Lower leg skin (tissue), 3 donors: ENCODE data around the gene IFT172.

Source experiments
- CTCF ChIP-seq, 3 donors: fragments of 450-650 bp; IDR thresholded peaks; one replicate each; pipeline ENCODE4 v1.5.1; 2016; ENCODE audit warnings: antibody characterized with exemption in 3 of 3, mild to moderate bottlenecking in 3 of 3, moderate library complexity in 2 of 3
- POLR2A ChIP-seq, 2 donors: fragments of 450-650 bp; IDR thresholded peaks; one replicate each; pipeline ENCODE4 v1.6.1; 2016 to 2017; ENCODE audit warnings: antibody characterized with exemption in 2 of 2, mild to moderate bottlenecking in 1 of 2, moderate library complexity in 1 of 2

DNA sequence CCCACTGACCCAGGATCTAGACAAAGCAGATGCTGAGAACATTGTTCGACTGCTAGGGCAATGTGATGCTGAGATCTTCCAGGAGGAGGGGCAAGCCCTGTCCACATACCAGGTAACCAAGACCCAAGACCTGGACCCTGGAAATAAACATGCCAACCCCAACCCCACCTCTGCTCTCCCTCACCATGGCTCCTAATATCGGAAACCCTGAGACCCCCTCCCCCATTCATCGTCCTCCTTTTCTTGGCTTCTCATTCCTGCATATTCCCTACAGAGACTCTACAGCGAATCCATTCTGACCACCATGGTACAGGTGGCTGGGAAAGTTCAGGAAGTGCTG is 7.7 kb upstream of the IFT172 start:
- TF ChIP-seq CTCF (IDR thresholded peaks at IDR 0.05) (no peak), POLR2A (IDR thresholded peaks at IDR 0.05) (no peak)
